ENCODE results near the gene TRIM44. TPM values are rescaled to one million over a fixed set of nuclear protein-coding genes. Genes with fewer than 3 reads are reported as not detected.

The TRIM44 gene
- total RNA-seq (2014; rRNA removed; shearing (Covaris generic); ENCODE audit: low replicate concordance): 14.9 and 16.3 TPM in 2 replicates

GRCh38 chr11:35662649-35663407 is at the start of gene TRIM44:
Gene TRIM44 (plus strand): TSS chr11:35662775. CDS start chr11:35663112, 337 bp downstream.
- H3K9me3 ChIP-seq (ENCODE audit: low read length): peaks cover 16% of the 10 kb centered on the region; the same call in 1 of the 2 replicates
- H3K27me3 ChIP-seq (ENCODE audit: low read length): peaks cover 2% of the 10 kb centered on the region; the same call in 1 of the 2 replicates
- peak within 1 kb of the TSS; percentile 81 for H3K9ac ChIP-seq (ENCODE audit: low read length)
- DNase-seq: peak; percentile 84
- H3K4me1 ChIP-seq (ENCODE audit: low read length): peaks cover 27% of the 10 kb centered on the region
- H3K27ac ChIP-seq (ENCODE audit: low read length): no peak within 1 kb of the TSS
- H3K79me2 ChIP-seq (ENCODE audit: low read length): peaks cover 44% of the 10 kb centered on the region
- no peaks in the 10 kb centered on the region for H3K9me2 ChIP-seq (replicated peaks; ENCODE audit: insufficient read depth, low read length)
- peak within 1 kb of the TSS; percentile 91 for H3K4me2 ChIP-seq (ENCODE audit: low read depth, low read length, poor library complexity, severe bottlenecking)
- peak within 1 kb of the TSS; percentile 99 for H2AFZ ChIP-seq (ENCODE audit: low read length)
- H4K20me1 ChIP-seq (ENCODE audit: insufficient read depth, low read depth, low read length): no peaks in the 10 kb centered on the region
- peaks cover 10% of the 10 kb centered on the region; the same call in 1 of the 2 replicates for H3K36me3 ChIP-seq (ENCODE audit: insufficient read depth, low read length)
- H3K4me3 ChIP-seq (ENCODE audit: low read length): peak within 1 kb of the TSS; percentile 80

DNA sequence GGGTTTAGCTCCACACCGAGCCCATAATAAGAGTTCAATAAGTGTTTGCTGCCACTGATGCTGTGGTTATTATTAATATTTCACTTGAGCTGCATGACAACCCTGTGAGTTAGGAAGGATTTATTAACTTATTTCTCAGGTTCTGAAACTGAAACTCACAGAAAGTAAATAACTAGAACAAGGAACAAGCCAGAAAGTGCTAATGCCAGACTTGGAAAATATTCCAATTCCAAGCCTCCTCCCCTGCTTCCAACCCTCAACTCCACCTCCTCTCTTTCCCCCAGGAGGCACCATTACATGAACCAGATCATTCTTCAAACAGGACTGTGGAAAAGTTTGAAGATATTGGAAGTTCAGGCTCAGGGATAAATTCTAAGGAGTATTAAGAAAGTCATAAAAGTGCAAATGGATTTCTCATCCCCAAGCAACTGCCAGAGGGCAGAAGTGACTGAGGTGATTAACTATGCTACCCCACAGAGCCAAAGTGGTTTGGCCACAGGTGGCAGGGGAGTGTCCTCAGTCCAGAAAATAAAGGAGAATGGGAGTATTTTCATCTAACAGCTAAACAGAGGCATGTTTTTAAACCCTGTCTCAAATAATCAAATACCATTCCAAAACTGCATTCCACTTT is 47.5 kb upstream of the TRIM44 start:
- Histone ChIP-seq H3K4me3 (ENCODE audit: low read length) (no peak overlapping the region), H2AFZ (ENCODE audit: low read length) (no peak overlapping the region), H3K4me1 (ENCODE audit: low read length) (no peaks in the 10 kb centered on the region), H3K36me3 (ENCODE audit: insufficient read depth, low read length) (no peaks in the 10 kb centered on the region), H3K9me2 (replicated peaks; ENCODE audit: insufficient read depth, low read length) (no peaks in the 10 kb centered on the region), H4K20me1 (ENCODE audit: insufficient read depth, low read depth, low read length) (no peaks in the 10 kb centered on the region), H3K79me2 (ENCODE audit: low read length) (no peaks in the 10 kb centered on the region), H3K27ac (ENCODE audit: low read length) (no peak overlapping the region), H3K9me3 (ENCODE audit: low read length) (no peaks in the 10 kb centered on the region), H3K4me2 (ENCODE audit: low read depth, low read length, poor library complexity, severe bottlenecking) (no peak overlapping the region), H3K27me3 (ENCODE audit: low read length) (no peaks in the 10 kb centered on the region), H3K9ac (ENCODE audit: low read length) (no peak overlapping the region)
- DNase-seq: no peak

GRCh38 chr11:35615921-35616900 is 46.4 kb upstream of the TRIM44 start:
- H3K9ac ChIP-seq (ENCODE audit: low read length): no peak overlapping the region
- no peaks in the 10 kb centered on the region for H3K36me3 ChIP-seq (ENCODE audit: insufficient read depth, low read length)
- no peaks in the 10 kb centered on the region for H3K79me2 ChIP-seq (ENCODE audit: low read length)
- H2AFZ ChIP-seq (ENCODE audit: low read length): no peak overlapping the region
- H3K9me2 ChIP-seq (replicated peaks; ENCODE audit: insufficient read depth, low read length): no peaks in the 10 kb centered on the region
- H3K27ac ChIP-seq (ENCODE audit: low read length): no peak overlapping the region
- DNase-seq: peak; percentile 82
- H3K9me3 ChIP-seq (ENCODE audit: low read length): no peaks in the 10 kb centered on the region
- H3K4me2 ChIP-seq (ENCODE audit: low read depth, low read length, poor library complexity, severe bottlenecking): no peak overlapping the region
- no peaks in the 10 kb centered on the region for H3K4me1 ChIP-seq (ENCODE audit: low read length)
- H3K27me3 ChIP-seq (ENCODE audit: low read length): no peaks in the 10 kb centered on the region
- H3K4me3 ChIP-seq (ENCODE audit: low read length): no peak overlapping the region
- no peaks in the 10 kb centered on the region for H4K20me1 ChIP-seq (ENCODE audit: insufficient read depth, low read depth, low read length)

- no peak for DNase-seq
- H3K4me3 ChIP-seq (ENCODE audit: low read length): no peak overlapping the region
- no peak overlapping the region for H3K4me2 ChIP-seq (ENCODE audit: low read depth, low read length, poor library complexity, severe bottlenecking)
- no peaks in the 10 kb centered on the region for H3K9me3 ChIP-seq (ENCODE audit: low read length)
- no peak overlapping the region for H3K9ac ChIP-seq (ENCODE audit: low read length)
- H3K9me2 ChIP-seq (replicated peaks; ENCODE audit: insufficient read depth, low read length): no peaks in the 10 kb centered on the region
- no peak overlapping the region for H2AFZ ChIP-seq (ENCODE audit: low read length)
- no peaks in the 10 kb centered on the region for H3K79me2 ChIP-seq (ENCODE audit: low read length)
- no peaks in the 10 kb centered on the region for H4K20me1 ChIP-seq (ENCODE audit: insufficient read depth, low read depth, low read length)
- no peaks in the 10 kb centered on the region for H3K36me3 ChIP-seq (ENCODE audit: insufficient read depth, low read length)
- no peaks in the 10 kb centered on the region for H3K27me3 ChIP-seq (ENCODE audit: low read length)
- no peak overlapping the region for H3K27ac ChIP-seq (ENCODE audit: low read length)
- H3K4me1 ChIP-seq (ENCODE audit: low read length): no peaks in the 10 kb centered on the region
Observed at GRCh38 chr11:35617316-35617686, 45.3 kb upstream of the TRIM44 start.

DNA sequence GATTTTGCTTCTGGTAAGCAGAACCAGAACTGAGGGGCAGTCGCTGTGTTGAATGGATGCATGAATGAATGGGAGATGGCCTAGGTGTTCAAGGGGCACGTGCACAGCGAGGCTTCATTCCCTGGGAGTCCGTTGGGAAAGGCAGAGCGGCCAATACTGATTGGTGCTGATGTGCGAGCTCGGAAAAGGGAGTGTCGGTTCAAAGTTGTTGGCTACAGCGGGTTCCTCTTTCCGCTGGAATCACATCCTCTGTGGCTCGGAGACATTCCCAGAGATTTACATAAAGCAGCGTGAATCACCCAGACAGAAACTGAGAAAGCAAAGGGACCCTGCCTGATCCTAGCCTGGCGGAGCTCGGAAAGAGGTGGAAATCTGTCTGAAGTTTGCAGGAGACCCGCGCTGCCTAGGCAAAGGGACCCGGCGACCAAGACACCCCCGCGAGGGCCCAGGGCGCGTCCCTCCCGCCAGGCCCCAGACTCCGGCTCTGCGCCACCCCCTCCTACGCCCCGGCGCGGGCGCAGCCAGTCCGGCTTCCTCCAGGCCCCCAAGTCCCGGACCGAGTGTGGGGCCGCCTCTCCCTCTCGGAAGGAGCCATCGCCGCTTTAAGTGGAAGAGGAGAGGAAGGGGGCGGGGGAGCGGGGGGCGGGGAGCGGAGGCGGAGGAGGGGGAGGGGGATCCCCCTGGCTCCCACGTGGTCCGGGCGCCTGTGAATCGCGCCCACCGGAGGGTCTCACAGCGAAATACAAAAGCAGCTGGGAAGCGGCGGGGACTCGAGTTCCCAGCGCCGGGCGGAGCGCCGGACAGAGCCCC is 44.7 kb upstream of the TRIM44 start, which contains the start of gene FJX1:
Gene FJX1 (plus strand): TSS at position 774 of the 810 bp plus-strand sequence. CDS start 177 bp downstream, outside the sequence.
- H3K4me3 ChIP-seq (ENCODE audit: low read length): no peak within 1 kb of the TSS
- no peak within 1 kb of the TSS for H3K9ac ChIP-seq (ENCODE audit: low read length)

GRCh38 chr11:35618497-35619115 is 44.0 kb upstream of the TRIM44 start:
- H3K27me3 ChIP-seq (ENCODE audit: low read length): no peaks in the 10 kb centered on the region
- no peaks in the 10 kb centered on the region for H3K36me3 ChIP-seq (ENCODE audit: insufficient read depth, low read length)
- no peak overlapping the region for H3K4me2 ChIP-seq (ENCODE audit: low read depth, low read length, poor library complexity, severe bottlenecking)
- H2AFZ ChIP-seq (ENCODE audit: low read length): no peak overlapping the region
- H3K9me3 ChIP-seq (ENCODE audit: low read length): no peaks in the 10 kb centered on the region
- H3K4me3 ChIP-seq (ENCODE audit: low read length): no peak overlapping the region
- H3K79me2 ChIP-seq (ENCODE audit: low read length): no peaks in the 10 kb centered on the region
- no peaks in the 10 kb centered on the region for H3K9me2 ChIP-seq (replicated peaks; ENCODE audit: insufficient read depth, low read length)
- H3K27ac ChIP-seq (ENCODE audit: low read length): no peak overlapping the region
- DNase-seq: no peak
- H3K9ac ChIP-seq (ENCODE audit: low read length): no peak overlapping the region
- no peaks in the 10 kb centered on the region for H4K20me1 ChIP-seq (ENCODE audit: insufficient read depth, low read depth, low read length)
- no peaks in the 10 kb centered on the region for H3K4me1 ChIP-seq (ENCODE audit: low read length)

More for the DNA sequence above, 44.7 kb upstream of the TRIM44 start, which contains the start of gene FJX1:
- Histone ChIP-seq H3K27me3 (ENCODE audit: low read length) (no peaks in the 10 kb centered on the region), H3K36me3 (ENCODE audit: insufficient read depth, low read length) (no peaks in the 10 kb centered on the region), H3K9me2 (replicated peaks; ENCODE audit: insufficient read depth, low read length) (no peaks in the 10 kb centered on the region), H2AFZ (ENCODE audit: low read length) (no peak within 1 kb of the TSS), H4K20me1 (ENCODE audit: insufficient read depth, low read depth, low read length) (no peaks in the 10 kb centered on the region), H3K9me3 (ENCODE audit: low read length) (no peaks in the 10 kb centered on the region), H3K4me1 (ENCODE audit: low read length) (no peaks in the 10 kb centered on the region), H3K79me2 (ENCODE audit: low read length) (no peaks in the 10 kb centered on the region), H3K4me2 (ENCODE audit: low read depth, low read length, poor library complexity, severe bottlenecking) (no peak within 1 kb of the TSS), H3K27ac (ENCODE audit: low read length) (no peak within 1 kb of the TSS)
- no peak for DNase-seq

GRCh38 chr11:35619116-35619854 is 43.3 kb upstream of the TRIM44 start:
- H3K9me3 ChIP-seq (ENCODE audit: low read length): no peaks in the 10 kb centered on the region
- DNase-seq: no peak
- no peaks in the 10 kb centered on the region for H3K36me3 ChIP-seq (ENCODE audit: insufficient read depth, low read length)
- H3K27me3 ChIP-seq (ENCODE audit: low read length): no peaks in the 10 kb centered on the region
- no peak overlapping the region for H3K4me2 ChIP-seq (ENCODE audit: low read depth, low read length, poor library complexity, severe bottlenecking)
- H3K9me2 ChIP-seq (replicated peaks; ENCODE audit: insufficient read depth, low read length): no peaks in the 10 kb centered on the region
- H3K4me1 ChIP-seq (ENCODE audit: low read length): no peaks in the 10 kb centered on the region
- H3K4me3 ChIP-seq (ENCODE audit: low read length): no peak overlapping the region
- H4K20me1 ChIP-seq (ENCODE audit: insufficient read depth, low read depth, low read length): no peaks in the 10 kb centered on the region
- H3K9ac ChIP-seq (ENCODE audit: low read length): no peak overlapping the region
- H3K27ac ChIP-seq (ENCODE audit: low read length): no peak overlapping the region
- H3K79me2 ChIP-seq (ENCODE audit: low read length): no peaks in the 10 kb centered on the region
- H2AFZ ChIP-seq (ENCODE audit: low read length): no peak overlapping the region
